ENCODE measurements around the gene VTI1A.
A peak's percentile ranks its signal among the peaks of the same experiment; 100 is the strongest.

Gene VTI1A

DNA sequence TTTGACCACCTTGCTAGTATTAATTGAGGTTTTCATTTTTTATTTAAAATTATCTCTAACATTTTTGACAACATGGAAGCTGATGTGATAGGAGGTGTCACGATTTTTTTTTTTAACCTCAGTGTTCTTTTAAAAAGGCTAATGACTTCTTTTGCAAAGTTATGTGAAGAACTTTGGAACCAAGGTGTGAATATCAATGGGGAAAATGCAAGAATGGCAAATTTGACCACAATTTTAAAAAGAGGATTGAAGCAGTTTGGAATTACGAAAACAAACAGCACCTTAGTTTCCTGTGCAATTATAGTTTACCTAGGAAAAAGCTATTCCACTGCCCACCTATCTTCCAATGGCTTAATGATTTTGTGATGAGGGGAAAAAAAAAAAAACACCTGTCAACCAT lies 232.4 kb downstream of the VTI1A start:
- TF ChIP-seq MYC (IDR thresholded peaks at IDR 0.05; ENCODE audit: low read depth, low read length) (no peak), CTCF (IDR thresholded peaks at IDR 0.05; ENCODE audit: low read depth, low read length) (no peak), POLR2A (IDR thresholded peaks at IDR 0.05; ENCODE audit: extremely low read depth, insufficient read length) (no peak)
- TF ChIP-seq, protein P1, sequence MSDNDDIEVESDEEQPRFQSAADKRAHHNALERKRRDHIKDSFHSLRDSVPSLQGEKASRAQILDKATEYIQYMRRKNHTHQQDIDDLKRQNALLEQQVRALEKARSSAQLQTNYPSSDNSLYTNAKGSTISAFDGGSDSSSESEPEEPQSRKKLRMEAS (IDR thresholded peaks at IDR 0.05; ENCODE audit: low read depth, low read length) = no peak
- no peak for DNase-seq (ENCODE audit: low read depth)
- no peak overlapping the region for H3K4me3 ChIP-seq (ENCODE audit: low read depth, low read length)

- TF ChIP-seq MYC (IDR thresholded peaks at IDR 0.05; ENCODE audit: low read depth, low read length) = no peak
- no peak for TF ChIP-seq CTCF (IDR thresholded peaks at IDR 0.05; ENCODE audit: low read depth, low read length)
- TF ChIP-seq POLR2A (IDR thresholded peaks at IDR 0.05; ENCODE audit: extremely low read depth, insufficient read length) = no peak
- TF ChIP-seq, protein P1 (IDR thresholded peaks at IDR 0.05; ENCODE audit: low read depth, low read length) = no peak
- no peak overlapping the region for H3K4me3 ChIP-seq (ENCODE audit: low read depth, low read length)
These were observed 233.6 kb downstream of the VTI1A start for GRCh38 chr10:112680586-112680985.

DNA sequence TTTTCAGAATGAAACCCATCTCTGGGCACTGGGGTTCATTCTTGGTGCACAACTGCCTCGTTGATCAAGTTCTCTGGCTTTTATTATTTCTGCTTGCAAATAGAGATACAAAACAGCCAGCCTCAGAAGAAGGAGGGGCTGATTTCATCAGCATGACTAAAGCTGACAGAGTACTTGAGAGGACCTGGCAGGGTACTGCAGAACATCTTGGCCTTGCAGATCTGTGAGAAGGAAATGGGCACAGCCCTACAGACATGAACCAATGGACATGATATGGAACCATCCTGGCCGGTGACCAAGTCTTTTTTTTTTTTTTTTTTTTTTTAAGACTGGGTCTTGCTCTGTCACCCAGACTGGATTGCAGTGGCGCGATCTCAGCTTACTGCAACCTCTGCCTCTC lies 240.6 kb downstream of the VTI1A start:
- DNase-seq (ENCODE audit: low read depth) = peak; percentile 6
- no peak overlapping the region for H3K4me3 ChIP-seq (ENCODE audit: low read depth, low read length)
- TF ChIP-seq POLR2A (IDR thresholded peaks at IDR 0.05; ENCODE audit: extremely low read depth, insufficient read length) (no peak), MYC (IDR thresholded peaks at IDR 0.05; ENCODE audit: low read depth, low read length) (no peak), CTCF (IDR thresholded peaks at IDR 0.05; ENCODE audit: low read depth, low read length) (no peak)
- TF ChIP-seq, protein P1 (IDR thresholded peaks at IDR 0.05; ENCODE audit: low read depth, low read length) = no peak

More at GRCh38 chr10:112680586-112680985, 233.6 kb downstream of the VTI1A start:
- no peak for DNase-seq (ENCODE audit: low read depth)

DNA sequence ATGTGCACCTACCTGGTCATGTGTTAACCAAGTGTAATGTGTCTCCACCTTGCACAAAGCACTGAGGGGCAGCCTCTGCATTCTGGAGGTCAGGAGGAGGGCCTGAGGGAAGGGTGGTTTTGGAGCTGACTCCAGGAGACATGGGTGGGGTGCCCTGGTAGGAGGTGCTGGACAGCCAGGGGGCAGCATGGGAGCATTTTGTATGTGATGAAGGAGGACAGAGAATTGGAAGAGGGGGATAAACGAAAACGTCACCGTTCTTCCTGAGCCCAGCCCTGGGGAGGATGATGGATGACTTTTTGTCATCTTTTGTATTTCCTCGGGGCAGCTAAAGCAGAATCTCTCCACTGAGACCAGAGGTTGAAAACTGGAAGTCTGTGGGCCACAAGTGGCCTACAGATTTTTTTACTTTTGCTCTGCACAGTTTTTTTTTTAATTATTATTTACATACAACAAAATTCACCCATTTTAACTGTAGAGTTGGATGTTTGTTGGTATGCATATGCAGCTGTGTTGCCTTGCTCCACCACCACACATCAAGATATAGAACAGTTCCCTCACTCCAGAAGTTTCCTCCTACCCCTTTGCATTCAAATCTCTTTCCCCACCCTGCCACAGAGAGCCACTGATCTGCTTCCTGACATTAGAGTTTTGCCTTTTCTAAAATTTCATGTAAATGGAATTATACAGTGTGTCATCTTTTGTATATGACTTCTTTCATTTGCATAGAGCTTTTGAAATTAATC lies 242.5 kb downstream of the VTI1A start:
- TF ChIP-seq POLR2A (IDR thresholded peaks at IDR 0.05; ENCODE audit: extremely low read depth, insufficient read length) (no peak), CTCF (IDR thresholded peaks at IDR 0.05; ENCODE audit: low read depth, low read length) (peak; percentile 8)
- no peak overlapping the region for H3K4me3 ChIP-seq (ENCODE audit: low read depth, low read length)
- no peak for DNase-seq (ENCODE audit: low read depth)

DNA sequence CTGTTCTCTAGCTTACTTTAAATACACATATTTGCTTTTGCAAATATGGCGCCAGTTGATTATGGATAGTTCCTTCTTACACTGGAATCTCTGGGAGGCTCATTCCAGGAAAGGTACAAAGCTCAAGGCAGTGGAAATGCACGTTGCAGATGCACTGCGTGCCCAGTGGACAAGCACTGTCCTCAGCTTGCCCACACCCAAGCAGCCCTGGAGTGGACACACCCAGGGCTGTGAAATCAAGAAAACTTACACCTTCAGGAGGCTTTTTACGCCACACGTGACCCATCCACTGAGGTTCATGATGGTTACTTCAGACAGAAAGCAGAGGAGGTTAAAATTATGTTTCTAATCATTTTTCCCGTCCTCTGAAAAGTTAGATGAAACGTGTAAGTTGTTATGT lies 248.5 kb downstream of the VTI1A start:
- DNase-seq (ENCODE audit: low read depth) = no peak
- TF ChIP-seq CTCF (IDR thresholded peaks at IDR 0.05; ENCODE audit: low read depth, low read length) (no peak), MYC (IDR thresholded peaks at IDR 0.05; ENCODE audit: low read depth, low read length) (no peak), POLR2A (IDR thresholded peaks at IDR 0.05; ENCODE audit: extremely low read depth, insufficient read length) (no peak)
- TF ChIP-seq, protein P1 (IDR thresholded peaks at IDR 0.05; ENCODE audit: low read depth, low read length) = no peak
- no peak overlapping the region for H3K4me3 ChIP-seq (ENCODE audit: low read depth, low read length)

Measured in NB4 (cell line).